Caco-2 (cell line): ENCODE measurements around the gene S100P. TPM values are rescaled to one million over a fixed set of nuclear protein-coding genes. Genes with fewer than 3 reads are reported as not detected.

Experiments
- BruUV-seq: library from RNA; stranded (reverse); fragments of 400-500 nt; replicated peaks from 2 replicates; lab custom pipeline; 2021; lab: Mats Ljungman, UMichigan
- CTCF ChIA-PET: fragments of 300-600 bp; sonication (Branson Sonifier 250); formaldehyde crosslinking; loops from one replicate; lab custom pipeline; 2022; ENCODE audit warnings: antibody characterized with exemption; lab: Charles Lee
- POLR2A ChIA-PET: fragments of 300-600 bp; sonication (Branson Sonifier 250); formaldehyde crosslinking; loops from one replicate; lab custom pipeline; 2022; ENCODE audit warnings: antibody characterized with exemption; lab: Charles Lee
- DNase-seq, 2 experiments: peaks; one replicate each; pipeline versions ENCODE4 v3.0.0 to v3.0.0-alpha.2; 2020 to 2022
- H3K27me3 ChIP-seq: replicated peaks from 2 replicates; pipeline ENCODE4 v1.6.0; 2011; ENCODE audit warnings: low read length; ENCODE audit not compliant: control insufficient read depth, insufficient read depth
- H3K36me3 ChIP-seq: 2 replicates; pipeline ENCODE4 v1.5.1; 2011; ENCODE audit warnings: low read length; ENCODE audit not compliant: control insufficient read depth, insufficient read depth
- H3K4me1 ChIP-seq: fragments of 250-450 bp; sonication (Bioruptor Pico); 2 replicates; pipeline ENCODE4 v1.5.1; 2020; ENCODE audit warnings: mild to moderate bottlenecking
- H3K4me3 ChIP-seq: 2 replicates; pipeline ENCODE4 v1.5.1; 2011; ENCODE audit warnings: low read depth, mild to moderate bottlenecking, control low read depth, low read length
- H3K9me3 ChIP-seq: fragments of 250-450 bp; sonication (Bioruptor Pico); 2 replicates; pipeline ENCODE4 v1.5.1; 2020; ENCODE audit warnings: mild to moderate bottlenecking, moderate library complexity
- H3K27ac Mint-ChIP-seq: one replicate; pipeline ENCODE4 v1.8.0; 2022; ENCODE audit warnings: mixed read lengths; ENCODE audit not compliant: unreplicated experiment
- H3K27me3 Mint-ChIP-seq: one replicate; pipeline ENCODE4 v1.8.0; 2022; ENCODE audit warnings: mixed read lengths; ENCODE audit not compliant: insufficient read depth, unreplicated experiment
- H3K36me3 Mint-ChIP-seq: one replicate; pipeline ENCODE4 v1.8.0; 2022; ENCODE audit warnings: mild to moderate bottlenecking, mixed read lengths; ENCODE audit not compliant: insufficient read depth, unreplicated experiment
- H3K4me1 Mint-ChIP-seq: one replicate; pipeline ENCODE4 v1.8.0; 2022; ENCODE audit warnings: low read depth, mixed read lengths; ENCODE audit not compliant: unreplicated experiment
- H3K4me3 Mint-ChIP-seq: one replicate; pipeline ENCODE4 v1.8.0; 2022; ENCODE audit warnings: mild to moderate bottlenecking, moderate library complexity, mixed read lengths; ENCODE audit not compliant: unreplicated experiment
- H3K9me3 Mint-ChIP-seq: one replicate; pipeline ENCODE4 v1.8.0; 2022; ENCODE audit warnings: mixed read lengths; ENCODE audit not compliant: unreplicated experiment
- intact Hi-C: fragments of 100-400 bp; cut with micrococcal nuclease; formaldehyde crosslinking; loops from one replicate; pipeline ENCODE4 v1.10.0; 2022; ENCODE audit not compliant: unreplicated experiment
- total RNA-seq: library from RNA; stranded (reverse); gene quantifications from 2 replicates; pipeline ENCODE4 v1.2.3, GENCODE V29; 2022
- TF ChIP-seq, protein P1 (sequence below), 2 experiments: fragments of 200-600 bp in 1 of 2; IDR thresholded peaks; 1 replicate in 1 of 2; 2 replicates in 1 of 2; pipeline versions ENCODE4 v1.5.1 to v1.8.0; 2011 to 2022; ENCODE audit warnings: antibody characterized with exemption in 1 of 2, control low read depth in 1 of 2, inconsistent platforms in 1 of 2, low read depth in 1 of 2, low read length in 1 of 2, mild to moderate bottlenecking in 1 of 2, moderate library complexity in 1 of 2; ENCODE audit not compliant: insufficient read depth in 1 of 2, severe bottlenecking in 1 of 2, unreplicated experiment in 1 of 2

Gene S100P
- total RNA-seq, 1 experiment from 2014 or later = 96.9 TPM

DNA sequence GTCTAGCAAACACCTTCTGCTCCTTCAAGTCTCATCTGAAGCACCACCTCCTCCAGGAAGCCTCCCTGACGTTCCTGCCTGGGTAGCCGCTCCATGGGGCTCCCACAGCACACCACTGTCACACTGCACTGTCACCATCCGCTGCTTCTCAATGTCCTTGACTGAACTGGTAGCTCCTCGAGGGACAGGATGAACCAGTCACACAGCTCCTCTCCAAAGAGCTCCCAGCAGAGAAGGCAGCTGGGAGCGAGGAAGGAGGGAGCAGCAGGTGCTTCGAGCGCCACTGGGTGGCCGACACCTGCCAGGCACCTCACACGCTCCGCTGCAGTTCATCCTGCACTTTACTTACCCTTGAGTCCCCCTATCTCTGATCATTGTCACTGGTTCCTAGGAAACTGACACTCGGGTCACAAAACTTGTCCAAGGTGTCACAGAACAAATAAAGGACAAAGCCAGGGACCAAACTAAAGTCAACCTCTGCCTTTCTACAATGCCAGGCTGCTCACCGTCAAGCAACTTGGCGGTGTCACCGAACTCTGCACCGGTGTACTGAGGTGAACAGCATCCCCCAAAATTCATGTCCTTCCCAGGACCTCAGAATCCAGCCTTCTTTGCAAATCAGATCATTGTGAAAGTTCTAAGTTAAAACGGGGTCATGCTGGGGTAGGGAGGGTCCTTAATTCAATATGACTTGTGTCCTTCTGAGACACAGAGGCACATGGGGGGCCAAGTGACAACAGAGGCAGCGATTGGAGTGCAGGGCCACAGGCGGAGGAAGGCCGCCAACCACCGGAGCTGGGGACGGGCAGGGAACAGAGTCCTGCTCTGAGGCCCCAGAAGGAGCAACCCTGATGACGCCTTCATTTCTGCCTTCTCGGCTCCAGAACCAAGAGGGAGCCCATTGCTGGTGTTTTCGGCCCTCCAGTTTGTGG is 5.5 kb upstream of the S100P start:
- CTCF ChIA-PET = interaction anchor here (0.7 to 4.5 kb wide), 2 partner anchors 14 to 383 kb away, joined by 3 to 60 read pairs; a partner anchor contains a TSS
- H3K4me3 Mint-ChIP-seq = peak overlapping the region; percentile 64
- TF ChIP-seq, protein P1, sequence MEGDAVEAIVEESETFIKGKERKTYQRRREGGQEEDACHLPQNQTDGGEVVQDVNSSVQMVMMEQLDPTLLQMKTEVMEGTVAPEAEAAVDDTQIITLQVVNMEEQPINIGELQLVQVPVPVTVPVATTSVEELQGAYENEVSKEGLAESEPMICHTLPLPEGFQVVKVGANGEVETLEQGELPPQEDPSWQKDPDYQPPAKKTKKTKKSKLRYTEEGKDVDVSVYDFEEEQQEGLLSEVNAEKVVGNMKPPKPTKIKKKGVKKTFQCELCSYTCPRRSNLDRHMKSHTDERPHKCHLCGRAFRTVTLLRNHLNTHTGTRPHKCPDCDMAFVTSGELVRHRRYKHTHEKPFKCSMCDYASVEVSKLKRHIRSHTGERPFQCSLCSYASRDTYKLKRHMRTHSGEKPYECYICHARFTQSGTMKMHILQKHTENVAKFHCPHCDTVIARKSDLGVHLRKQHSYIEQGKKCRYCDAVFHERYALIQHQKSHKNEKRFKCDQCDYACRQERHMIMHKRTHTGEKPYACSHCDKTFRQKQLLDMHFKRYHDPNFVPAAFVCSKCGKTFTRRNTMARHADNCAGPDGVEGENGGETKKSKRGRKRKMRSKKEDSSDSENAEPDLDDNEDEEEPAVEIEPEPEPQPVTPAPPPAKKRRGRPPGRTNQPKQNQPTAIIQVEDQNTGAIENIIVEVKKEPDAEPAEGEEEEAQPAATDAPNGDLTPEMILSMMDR (IDR thresholded peaks at IDR 0.05; ENCODE audit: insufficient read depth in 1 of 2, low read depth in 1 of 2, low read length in 1 of 2, severe bottlenecking in 1 of 2, unreplicated experiment in 1 of 2) = peak; percentile 11 to 34
- Histone ChIP-seq H3K9me3 (no peaks in the 10 kb centered on the region), H3K36me3 (no peaks in the 10 kb centered on the region), H3K27me3 (no peaks in the 10 kb centered on the region), H3K4me3 (no peak overlapping the region), H3K4me1 (peaks cover 39% of the 10 kb centered on the region)
- TSS peak; percentile 7 for BruUV-seq
- no peaks in the 10 kb centered on the region for H3K9me3 Mint-ChIP-seq
- intact Hi-C loops = loop anchor here (2.0 to 10.0 kb wide), 2 partner anchors 47 to 63 kb away; partner anchors contain the start of gene MRFAP1
- DNase-seq = peak; percentile 75 to 78
- peak overlapping the region; percentile 94 for H3K27ac Mint-ChIP-seq
- H3K4me1 Mint-ChIP-seq = peaks cover 42% of the 10 kb centered on the region
- H3K27me3 Mint-ChIP-seq = no peaks in the 10 kb centered on the region
- H3K36me3 Mint-ChIP-seq = peaks cover 22% of the 10 kb centered on the region
- POLR2A ChIA-PET = interaction anchor here (1.0 to 2.0 kb wide), 3 partner anchors 13 to 15 kb away, joined by 3 to 14 read pairs (median 6); a partner anchor contains a TSS

DNA sequence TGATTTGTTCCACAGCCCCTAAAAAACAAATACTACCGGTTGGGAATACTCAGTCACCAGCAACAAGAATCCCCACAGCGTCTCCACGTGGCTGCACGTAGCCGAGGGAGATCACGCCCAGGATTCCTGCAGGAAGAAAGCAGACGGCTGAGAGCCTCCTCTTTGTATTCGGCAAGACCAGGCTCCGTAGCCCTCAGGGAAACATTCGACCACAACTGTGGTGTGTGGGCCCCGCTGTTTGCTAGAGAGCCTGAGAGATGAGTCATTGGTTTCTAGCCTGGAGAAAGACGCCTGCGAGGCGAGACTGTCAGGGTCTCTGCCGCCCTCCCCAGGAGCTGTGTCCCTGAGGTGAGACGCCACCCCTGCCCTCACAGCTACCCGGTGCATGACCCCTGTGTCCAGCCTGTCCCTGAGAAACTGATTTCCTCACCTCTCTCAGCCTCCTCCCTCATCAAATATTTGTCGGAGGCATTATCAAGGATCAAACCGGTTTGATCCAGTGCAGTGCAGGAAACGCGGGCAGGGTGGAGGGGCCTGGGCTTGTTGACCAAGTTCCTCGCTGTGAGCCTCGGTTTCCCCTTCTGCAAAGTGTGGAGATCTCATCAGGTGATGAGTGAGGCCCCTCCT is 4.7 kb upstream of the S100P start:
- Histone ChIP-seq H3K4me3 (no peak overlapping the region; the same call in 1 of the 2 replicates), H3K9me3 (no peaks in the 10 kb centered on the region), H3K27me3 (no peaks in the 10 kb centered on the region), H3K4me1 (peaks cover 47% of the 10 kb centered on the region), H3K36me3 (no peaks in the 10 kb centered on the region)
- no TSS peak for BruUV-seq
- TF ChIP-seq, protein P1 (IDR thresholded peaks at IDR 0.05; ENCODE audit: insufficient read depth in 1 of 2, low read depth in 1 of 2, low read length in 1 of 2, severe bottlenecking in 1 of 2, unreplicated experiment in 1 of 2) = peak in 1 of 2 experiments; percentile 14
- intact Hi-C loops = loop anchor here (1.0 to 10.0 kb wide), 3 partner anchors 15 to 64 kb away; partner anchors contain the start of gene MRFAP1
- H3K36me3 Mint-ChIP-seq = peaks cover 27% of the 10 kb centered on the region
- H3K4me1 Mint-ChIP-seq = peaks cover 50% of the 10 kb centered on the region
- H3K9me3 Mint-ChIP-seq = no peaks in the 10 kb centered on the region
- DNase-seq = peak; percentile 84 to 90
- H3K4me3 Mint-ChIP-seq = peak overlapping the region; percentile 64
- peak overlapping the region; percentile 94 for H3K27ac Mint-ChIP-seq
- POLR2A ChIA-PET = interaction anchor here (2.0 kb wide), 1 partner anchor 15 kb away, joined by 6 read pairs; a partner anchor contains a TSS
- CTCF ChIA-PET = interaction anchor here (0.6 to 4.5 kb wide), 3 partner anchors 14 to 348 kb away, joined by 3 to 60 read pairs (median 4); a partner anchor contains a TSS
- H3K27me3 Mint-ChIP-seq = no peaks in the 10 kb centered on the region
